Activated T-helper 1 cell treated with Interleukin-2 at 50 U/mL for 16 hours (primary cell): Measurements from ENCODE around the gene OPTN.
"Not testable (repeated sequence)": the region's sequence is repeated elsewhere in the genome, so short reads cannot be mapped to it uniquely, and the experiment has no call there.

Experiments used
- DNase-seq: peaks from one replicate; pipeline ENCODE4 v3.0.0-alpha.2; 2020; ENCODE audit warnings: low read depth

Gene OPTN

DNA sequence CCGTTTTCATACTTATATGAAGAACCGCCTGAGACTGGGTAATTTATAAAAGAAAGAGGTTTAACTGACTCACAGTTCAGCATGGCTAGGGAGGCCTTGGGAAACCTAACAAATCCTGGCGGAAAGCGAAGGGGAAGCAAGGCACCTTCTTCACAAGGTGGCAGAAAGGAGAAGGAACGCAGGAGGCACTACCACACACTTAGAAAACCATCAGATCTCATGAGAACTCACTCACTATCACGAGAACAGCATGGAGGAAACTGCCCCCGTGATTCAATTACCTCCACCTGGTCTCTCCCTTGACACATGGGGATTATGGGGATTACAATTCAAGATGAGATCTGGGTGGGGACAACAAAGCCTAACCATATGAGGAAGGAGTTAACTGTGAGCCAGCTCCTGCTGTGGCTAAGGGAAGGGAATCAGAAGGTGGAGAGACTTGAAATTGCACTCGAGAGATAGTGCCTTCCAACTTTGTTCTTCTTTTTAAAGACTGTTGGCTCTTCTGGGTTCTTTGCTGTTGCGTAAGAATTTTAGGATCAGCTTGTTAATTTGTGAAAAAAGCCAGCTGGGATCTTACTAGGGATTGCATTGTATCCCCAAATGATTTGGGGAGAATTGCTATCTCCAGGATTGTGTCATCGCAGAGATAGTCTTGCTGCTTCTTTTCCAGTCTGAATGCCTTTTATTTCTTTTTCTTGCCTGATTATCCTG lies 21.0 kb downstream of the OPTN start:
- no peak for DNase-seq

DNA sequence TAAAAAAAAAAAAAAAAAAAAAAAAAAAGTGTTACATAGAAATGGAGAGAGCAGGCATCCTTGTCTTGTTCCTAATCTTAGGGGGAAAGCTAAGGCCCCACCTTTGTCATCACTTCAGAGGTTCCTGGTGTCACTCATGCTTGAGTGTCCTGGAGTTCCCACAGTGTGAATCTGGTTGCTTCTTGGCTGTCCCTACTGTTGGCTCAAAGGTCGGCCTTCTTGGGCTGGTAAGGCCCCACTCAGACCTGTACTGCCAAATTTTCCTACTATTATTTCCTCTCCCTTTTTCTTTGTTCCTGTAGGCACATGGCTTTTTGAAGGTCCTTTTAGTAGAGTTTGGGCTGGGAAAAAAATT lies 21.5 kb downstream of the OPTN start:
- no peak for DNase-seq

DNA sequence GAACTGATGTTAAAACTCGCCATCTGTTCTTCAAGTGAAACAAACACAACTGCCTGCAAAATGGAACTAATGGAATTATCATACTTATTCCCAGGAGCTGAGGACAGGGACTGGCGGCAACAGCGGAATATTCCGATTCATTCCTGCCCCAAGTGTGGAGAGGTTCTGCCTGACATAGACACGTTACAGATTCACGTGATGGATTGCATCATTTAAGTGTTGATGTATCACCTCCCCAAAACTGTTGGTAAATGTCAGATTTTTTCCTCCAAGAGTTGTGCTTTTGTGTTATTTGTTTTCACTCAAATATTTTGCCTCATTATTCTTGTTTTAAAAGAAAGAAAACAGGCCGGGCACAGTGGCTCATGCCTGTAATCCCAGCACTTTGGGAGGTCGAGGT lies 36.7 kb downstream of the OPTN start:
- no peak for DNase-seq

DNA sequence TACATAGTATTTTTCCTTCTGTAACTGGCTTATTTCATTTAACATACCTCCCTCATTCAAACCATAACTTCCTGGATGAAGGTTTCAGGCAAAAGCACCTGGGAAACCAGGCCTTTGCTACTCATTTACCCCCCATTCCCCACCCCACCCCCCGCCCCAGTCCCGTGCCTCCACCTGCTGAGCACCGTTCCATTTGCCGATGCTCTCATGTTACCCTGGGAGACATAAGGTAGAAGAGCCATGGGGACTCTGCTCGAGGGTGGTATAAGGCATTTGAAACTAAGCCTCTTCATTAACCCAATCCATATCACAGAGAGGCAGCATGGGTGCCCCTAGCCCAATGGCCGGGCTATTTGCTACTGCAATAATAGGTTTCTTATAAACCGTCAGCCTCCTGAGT lies 39.2 kb downstream of the OPTN start:
- DNase-seq: no peak

DNA sequence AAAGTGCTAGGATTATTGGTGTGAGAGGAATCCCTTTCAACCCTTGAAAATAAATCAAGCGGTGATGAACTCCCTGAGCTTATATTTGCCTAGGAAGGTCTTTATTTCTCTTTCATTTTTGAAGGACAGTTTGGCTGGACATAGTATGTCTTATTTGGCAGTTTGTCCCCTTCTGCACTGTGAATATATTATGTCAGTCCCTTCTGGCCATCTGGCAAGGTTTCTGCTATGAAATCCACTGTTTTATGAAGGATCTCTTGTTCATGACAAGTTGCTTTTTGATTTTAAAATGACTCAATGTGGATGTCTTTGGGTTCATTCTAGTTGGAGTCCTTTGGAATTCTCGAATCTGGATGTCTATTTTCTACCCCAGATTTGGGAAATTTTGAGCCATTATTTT lies 39.7 kb downstream of the OPTN start:
- no peak for DNase-seq

DNA sequence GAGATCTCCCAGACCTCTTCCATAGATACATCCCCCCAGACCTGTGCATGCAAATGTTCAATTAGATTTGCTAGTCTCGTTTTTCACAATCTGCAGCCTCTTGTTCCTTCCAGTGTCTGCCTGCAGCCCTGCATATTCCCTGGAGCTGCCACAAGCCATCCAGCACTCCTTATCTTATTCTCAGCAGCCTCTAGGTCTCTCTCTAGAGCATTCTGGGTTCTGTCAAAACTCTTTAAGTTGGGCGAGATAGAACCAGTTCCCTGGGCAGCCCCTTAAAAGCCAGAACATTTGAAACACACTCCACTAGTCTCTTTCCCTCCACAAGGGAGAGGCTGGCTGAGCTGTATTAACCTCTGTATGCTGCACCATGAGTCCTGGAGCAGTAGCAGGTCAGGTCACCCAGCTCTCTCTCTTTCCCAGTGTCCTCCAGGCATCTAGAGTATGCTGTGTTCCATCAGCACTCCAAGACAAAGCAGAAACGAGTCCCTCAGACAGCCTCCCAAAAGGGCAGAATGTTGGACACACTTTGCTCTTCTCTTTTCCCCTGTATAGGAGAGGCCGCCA lies 40.7 kb downstream of the OPTN start:
- no peak for DNase-seq

DNA sequence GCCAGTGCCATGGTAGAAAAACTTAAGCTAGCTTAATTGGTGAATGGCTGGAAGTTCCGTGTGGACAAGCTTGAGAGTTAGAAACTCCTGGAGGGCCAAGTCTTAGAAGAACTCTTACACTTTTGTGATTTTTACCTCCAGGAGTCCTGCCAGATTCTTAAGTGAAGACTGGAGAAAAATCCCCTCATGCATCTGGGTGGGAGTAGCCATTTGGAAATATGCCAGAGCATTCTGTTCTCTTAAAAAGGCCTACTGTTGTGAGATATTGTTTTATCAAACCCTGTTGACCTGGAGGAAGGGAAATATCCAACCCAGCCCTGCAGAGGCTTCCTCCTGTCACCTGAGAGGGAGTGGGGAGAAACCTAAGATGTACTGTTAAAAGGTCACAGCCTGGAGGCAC lies 43.8 kb downstream of the OPTN start:
- no peak for DNase-seq

DNA sequence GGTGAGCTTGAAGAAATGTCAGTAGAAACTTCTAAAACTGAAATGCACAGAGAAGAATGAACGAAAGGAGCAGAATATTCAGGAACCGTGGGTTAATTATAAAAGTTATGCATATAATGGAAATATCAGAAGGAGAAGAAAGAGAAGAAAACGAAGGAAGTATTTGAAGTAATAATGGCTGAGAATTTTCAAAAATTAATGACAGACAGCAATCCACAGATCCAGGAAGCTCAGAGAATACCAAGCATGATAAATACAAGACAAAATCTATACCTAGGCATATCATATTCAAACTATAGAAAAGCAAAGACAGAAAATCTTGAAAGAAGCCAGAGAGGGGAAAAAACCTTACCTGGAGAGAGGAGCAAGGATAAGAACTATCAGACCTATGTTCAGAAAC lies 44.9 kb downstream of the OPTN start:
- no peak for DNase-seq

DNA sequence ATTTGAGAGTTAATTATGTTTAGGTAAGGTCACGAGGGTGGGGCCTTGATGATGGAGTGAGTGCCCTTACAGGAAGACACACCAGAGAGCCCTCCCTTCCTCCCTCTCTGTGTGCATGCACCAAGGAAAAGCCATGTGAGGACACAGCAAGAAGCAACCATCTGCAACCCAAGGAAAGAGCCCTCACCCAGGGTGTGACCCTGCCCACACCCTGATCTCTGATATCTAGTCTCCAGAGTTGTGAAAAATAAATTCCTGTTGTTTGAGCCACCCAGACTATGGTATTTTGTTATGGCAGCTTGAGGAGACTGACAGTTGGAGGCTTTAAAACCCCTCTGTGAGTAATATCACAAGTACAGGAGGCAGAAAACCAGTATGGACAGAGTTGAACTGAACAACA lies 46.4 kb downstream of the OPTN start:
- no peak for DNase-seq

DNA sequence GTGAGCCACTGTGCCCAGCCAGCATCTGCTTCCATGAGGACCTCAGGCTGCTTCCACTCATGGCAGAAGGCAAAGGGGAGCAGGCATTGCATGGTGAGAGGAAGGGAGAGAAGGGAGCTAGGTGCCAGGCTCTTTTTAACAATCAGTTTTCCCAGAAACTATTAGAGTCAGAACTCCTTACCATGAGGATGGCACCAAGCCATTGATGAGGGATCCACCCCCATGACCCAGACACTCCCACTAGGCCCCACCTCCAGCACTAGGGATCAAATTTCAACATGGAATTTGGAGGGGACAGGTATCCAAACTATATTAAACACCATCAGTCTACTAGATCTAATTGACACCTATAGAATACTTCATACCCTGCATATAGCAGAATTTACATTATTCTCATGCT lies 47.2 kb downstream of the OPTN start:
- no peak for DNase-seq

DNA sequence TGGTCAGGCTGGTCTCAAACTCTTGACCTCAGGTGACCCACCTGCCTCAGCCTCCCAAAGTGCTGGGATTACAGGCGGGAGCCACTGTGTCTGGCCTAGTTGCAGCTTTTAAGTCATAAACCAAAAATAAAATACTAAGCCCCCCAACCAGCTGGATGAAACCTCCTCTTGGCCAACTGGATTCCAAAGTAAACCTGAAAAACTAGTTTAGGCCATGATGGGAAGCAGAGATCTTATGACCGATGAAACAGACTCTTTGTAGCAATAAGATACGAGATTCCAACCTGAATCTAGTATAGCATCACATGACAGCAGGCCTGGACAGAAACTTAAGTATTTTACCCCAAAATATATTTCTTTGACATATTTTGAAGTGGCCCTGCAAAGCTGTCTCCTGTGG lies 52.3 kb downstream of the OPTN start:
- DNase-seq: no peak

DNA sequence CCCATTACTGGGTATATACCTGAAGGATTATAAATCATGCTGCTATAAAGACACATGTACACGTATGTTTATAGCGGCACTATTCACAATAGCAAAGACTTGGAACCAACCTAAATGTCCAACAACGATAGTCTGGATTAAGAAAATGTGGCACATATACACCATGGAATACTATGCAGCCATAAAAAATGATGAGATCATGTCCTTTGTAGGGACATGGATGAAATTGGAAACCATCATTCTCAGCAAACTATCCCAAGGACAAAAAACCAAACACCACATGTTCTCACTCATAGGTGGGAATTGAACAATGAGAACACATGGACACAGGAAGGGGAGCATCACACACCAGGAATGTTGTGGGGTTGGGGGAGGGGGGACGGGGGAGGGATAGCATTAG lies 55.9 kb downstream of the OPTN start:
- DNase-seq: not testable (repeated sequence)

DNA sequence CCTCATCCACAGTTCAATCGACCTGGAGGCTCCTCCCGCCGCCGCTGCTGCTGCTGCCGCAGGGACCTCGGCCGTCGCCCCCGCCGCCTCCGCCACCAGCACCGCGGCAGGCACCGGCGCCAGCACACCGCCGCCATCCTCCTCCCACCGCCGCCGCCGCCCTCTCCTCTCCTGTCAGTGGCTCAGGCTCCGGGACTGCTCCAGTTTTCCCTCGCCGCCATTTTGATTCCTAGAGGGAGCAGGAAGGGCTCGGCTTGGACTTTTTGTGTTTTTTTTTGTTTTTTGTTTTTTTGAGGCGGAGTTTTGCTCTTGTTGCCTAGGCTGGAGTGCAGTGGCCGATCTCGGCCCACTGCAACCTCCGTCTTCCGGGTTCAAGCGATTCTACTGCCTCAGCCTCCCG lies 58.4 kb downstream of the OPTN start:
- no peak for DNase-seq

DNA sequence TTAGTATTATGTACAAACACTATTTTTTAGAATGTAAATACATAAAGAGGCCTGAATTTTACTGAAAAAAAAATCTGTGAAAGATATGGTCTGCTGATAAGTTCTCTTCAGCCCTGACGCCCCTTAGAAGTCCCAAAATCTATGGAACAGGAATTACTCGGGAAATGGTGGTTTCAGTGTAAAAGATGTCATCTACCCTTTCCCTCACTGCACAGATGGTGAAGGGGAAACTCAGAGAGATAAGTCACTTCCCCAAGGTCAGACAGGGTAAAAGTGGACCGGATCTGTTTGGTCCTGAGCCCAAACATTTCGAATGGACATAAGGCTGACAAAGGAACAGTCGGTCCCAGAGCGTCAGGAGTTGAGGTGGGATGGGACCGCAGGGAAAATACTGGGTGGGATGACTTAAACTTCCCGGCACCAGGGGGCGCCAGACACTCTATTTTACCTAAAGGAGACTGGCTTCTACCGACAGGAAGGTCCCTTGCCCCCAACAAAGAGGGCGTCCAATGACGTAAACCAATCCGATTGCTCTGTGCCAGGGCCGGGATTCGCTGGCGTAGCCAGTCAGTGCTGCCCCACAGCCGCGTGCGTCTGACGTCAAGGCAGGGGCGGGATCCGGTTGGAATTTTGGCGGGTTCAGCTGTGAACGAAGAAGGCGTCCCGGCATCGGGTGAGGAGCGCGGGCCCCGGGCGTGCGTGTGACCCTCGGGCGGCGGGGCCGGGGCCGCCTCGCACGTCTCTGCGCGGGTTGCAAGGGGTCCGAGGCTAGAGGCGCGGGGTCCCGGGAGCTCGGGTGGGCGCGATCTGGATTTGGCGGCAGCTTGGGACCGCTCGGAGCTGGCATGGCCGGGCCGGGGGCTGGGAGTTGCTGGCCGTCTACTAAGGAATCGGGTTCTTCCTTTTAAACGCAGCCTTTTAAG lies 61.2 kb downstream of the OPTN start, which contains the start of gene MCM10:
Gene MCM10, plus strand, starts transcription at position 625 of the 923 bp plus-strand sequence. CDS start 2,645 bp downstream, outside the sequence.
- peak; percentile 93 for DNase-seq

DNA sequence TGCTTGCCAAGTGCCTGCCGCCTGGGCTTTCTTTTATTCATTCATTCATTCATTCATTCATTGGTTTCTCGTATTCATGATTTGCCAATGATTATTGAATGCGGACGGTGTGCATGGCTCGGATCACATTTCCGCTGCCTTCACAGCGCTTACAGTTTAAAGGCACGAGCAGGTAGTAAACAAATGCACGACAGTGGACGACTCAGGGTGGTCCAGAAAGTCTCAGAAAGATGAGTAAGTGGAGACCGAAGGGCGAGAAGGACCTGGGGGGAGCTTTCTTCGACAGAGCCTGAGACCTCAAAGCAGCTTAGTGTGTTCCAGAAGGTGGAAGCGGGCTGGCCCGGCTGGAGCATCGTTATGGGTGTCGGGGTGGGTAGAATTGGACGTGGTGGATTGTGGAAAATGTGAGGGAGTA lies 61.9 kb downstream of the OPTN start:
- no peak for DNase-seq

DNA sequence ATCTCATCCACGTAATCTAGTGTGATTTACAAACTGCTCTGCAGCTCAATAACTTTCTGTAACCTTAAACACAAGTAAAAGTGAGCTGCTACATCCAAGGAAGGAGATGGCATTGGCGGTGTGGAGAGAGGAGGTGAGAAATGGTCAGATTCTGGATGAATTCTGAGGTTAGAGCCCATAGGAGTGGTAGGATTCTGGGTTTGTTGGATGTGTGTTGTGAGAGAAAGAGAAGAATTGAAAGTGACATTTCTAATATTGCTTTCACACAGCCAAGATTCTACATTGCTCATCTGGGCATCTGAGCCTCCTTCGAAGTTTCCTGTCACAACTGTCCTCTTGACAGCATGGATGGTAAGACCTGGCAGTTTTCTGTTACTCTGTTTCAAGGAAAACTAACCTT lies 63.9 kb downstream of the OPTN start:
- no peak for DNase-seq

DNA sequence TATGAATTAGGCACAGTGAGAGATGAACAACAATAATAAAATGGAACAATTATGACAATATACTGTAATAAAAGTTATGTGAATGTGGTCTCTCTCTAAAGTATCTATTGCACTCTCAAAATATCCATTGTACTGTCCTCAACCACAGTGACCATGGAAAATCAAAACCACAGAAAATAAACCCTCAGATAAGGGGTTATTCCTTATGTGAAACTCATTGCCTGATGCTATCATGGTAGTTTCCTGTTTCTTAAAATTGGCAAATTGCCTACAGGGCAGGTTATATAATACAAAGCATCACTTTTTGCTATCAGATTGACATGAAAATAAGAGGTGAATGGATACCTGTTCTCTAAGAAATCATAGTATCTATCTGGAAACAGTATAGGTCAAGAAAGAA lies 65.2 kb downstream of the OPTN start:
- DNase-seq: no peak

DNA sequence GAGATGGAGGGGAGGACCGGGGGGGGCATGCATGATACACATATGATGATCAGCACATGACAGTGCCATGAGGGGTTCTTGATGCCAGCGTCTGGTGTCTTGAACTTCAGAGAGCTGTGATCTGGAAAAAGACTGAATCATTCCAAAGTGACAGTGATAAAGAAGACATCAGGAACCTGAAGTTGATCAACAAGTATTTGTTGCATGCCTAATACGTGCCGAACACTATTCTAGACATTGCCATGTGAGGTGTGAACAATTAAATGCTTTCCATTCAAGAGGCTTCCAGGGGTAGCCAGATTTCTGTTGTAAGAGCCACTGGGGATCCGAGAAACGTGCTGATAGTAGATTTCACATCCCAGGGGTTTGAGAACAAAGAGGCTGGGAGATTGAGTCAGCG lies 67.6 kb downstream of the OPTN start:
- no peak for DNase-seq

DNA sequence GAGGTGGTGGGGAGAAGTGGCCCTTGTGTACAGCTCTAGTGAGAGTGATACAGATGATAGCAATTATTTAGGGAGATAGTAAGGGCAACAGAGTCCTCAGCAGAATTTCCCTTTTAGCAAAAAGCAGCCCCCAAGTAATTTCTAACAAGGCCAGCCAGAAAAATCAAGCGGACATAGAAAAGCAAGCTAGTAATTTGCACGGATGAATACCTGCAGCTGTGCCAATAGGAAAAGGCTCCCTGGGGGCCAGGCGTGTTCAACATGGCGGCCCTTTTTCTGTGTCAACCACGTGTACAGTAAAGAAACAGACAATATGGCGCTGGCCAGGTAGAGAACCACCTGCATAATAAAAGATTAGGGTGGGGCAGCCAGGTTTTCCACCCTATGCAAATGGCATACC lies 68.8 kb downstream of the OPTN start:
- DNase-seq: no peak

DNA sequence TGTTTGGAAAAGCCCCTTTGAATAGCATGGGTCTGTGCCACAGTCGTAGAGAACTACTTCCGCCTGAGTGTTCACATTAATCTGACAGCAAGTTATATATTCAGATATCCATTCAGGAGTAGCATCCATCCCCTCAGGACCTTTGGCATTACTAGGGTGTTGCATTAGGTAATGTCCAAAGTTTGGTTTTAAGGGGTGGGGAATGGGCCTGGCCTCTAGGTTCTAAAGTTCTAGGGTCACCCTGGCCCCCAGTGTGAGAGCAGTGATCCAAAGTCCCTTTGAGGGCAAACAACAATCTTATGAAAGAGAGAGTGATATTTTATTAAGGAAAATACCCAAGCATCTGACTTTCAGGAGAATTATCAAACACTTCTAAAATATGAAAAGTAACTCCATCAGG lies 73.7 kb downstream of the OPTN start:
- no peak for DNase-seq

DNA sequence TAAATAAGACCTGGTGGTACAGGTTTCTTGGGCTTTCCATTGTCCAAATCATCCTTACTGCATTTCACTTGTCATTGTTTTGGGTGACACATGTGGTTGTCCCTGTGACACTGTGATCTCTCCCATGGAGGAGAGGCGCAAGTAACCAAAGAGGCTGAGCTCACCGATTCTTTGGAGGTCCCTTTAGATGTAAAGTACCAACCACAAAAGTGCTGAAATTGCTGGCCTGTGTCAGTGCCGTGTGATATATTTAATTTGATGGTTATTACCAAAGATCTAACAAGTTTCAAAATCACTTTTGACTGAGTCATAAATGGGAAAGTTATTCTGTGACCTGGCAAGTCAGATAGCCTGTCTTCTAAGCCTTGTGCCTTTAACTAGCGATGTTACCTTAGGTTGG lies 80.8 kb downstream of the OPTN start:
- DNase-seq: no peak

DNA sequence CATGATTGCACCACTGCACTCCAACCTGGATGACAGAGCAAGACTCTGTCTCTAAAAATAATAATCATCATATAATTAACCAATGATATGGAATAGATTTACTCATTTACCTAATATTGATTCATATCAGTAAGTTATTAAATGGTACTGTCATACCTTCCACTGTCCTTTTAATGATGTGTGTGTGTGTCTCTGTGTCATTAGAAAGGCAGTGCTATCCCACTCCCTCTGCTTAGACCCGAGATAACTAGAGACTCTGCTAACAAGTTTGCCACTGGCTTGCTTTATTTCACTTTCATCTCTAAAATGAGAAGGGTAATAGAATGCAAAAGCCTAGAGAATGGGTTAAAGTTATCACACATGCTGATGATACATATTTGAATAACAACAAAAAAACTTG lies 82.5 kb downstream of the OPTN start:
- DNase-seq: no peak

DNA sequence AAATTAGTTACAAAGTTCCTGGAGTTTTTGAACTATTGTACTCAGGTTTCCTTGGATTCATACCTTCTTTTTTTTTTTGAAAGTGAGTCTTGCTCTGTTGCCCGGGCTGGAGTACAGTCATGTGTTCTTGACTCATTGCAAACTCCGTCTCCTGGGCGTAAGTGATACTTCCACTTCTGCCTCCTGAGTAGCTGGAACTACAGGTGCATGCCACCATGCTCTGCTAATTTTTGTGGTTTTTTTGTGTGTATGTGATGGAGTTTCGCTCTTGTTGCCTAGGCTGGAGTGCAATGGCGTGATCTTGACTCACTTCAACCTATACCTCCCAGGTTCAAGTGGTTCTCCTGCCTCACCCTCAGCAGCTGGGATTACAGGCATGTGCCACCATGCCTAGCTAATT lies 83.7 kb downstream of the OPTN start:
- no peak for DNase-seq
